GM12892 (cell line): ENCODE results near the gene PAPSS2.

ENCODE experiments used
- POLR2AphosphoS5 ChIP-seq: IDR thresholded peaks from 2 replicates; pipeline ENCODE4 v1.6.1; 2011; ENCODE audit warnings: low read depth, low read length, control low read depth
- TAF1 ChIP-seq: IDR thresholded peaks from 2 replicates; pipeline ENCODE4 v1.6.1; 2011; ENCODE audit warnings: low read depth, mild to moderate bottlenecking, control low read depth, low read length, borderline replicate concordance

GRCh38 chr10:87674943-87675342 is 15.3 kb downstream of the PAPSS2 start:
- TF ChIP-seq TAF1, result no peak
- no peak for TF ChIP-seq POLR2AphosphoS5
